Activated CD4-positive, alpha-beta T cell treated with anti-CD3 and anti-CD28 coated beads, Interleukin-2, amount 50 U/mL, for 48 hours (primary cell): Measurements from ENCODE around the gene PKD2L2.
"Not testable (repeated sequence)": the region's sequence is repeated elsewhere in the genome, so short reads cannot be mapped to it uniquely, and the experiment has no call there.

Experiments
- DNase-seq, 2 experiments: peaks; one replicate each; pipeline ENCODE4 v3.0.0-alpha.2; 2020

PKD2L2 gene

GRCh38 chr5:137890845-137891244, 1.6 kb downstream of the PKD2L2 start:
- no peak for DNase-seq

- peak in 1 of 2 experiments; percentile 17 for DNase-seq
Observed at GRCh38 chr5:137891849-137892248, 2.6 kb downstream of the PKD2L2 start.

GRCh38 chr5:137894586-137894985, 5.3 kb downstream of the PKD2L2 start:
- DNase-seq = no peak

GRCh38 chr5:137896560-137896959, 7.3 kb downstream of the PKD2L2 start:
- DNase-seq = no peak

- DNase-seq = no peak
Observed at GRCh38 chr5:137899493-137899892, 10.2 kb downstream of the PKD2L2 start.

GRCh38 chr5:137901011-137901817, 12.0 kb downstream of the PKD2L2 start:
- DNase-seq = no peak

- DNase-seq = no peak
Observed at GRCh38 chr5:137902408-137903133, 13.3 kb downstream of the PKD2L2 start.

- no peak for DNase-seq
Observed at GRCh38 chr5:137914758-137915157, 25.5 kb downstream of the PKD2L2 start.

- no peak for DNase-seq
Observed at GRCh38 chr5:137916923-137917322, 27.7 kb downstream of the PKD2L2 start.

- no peak for DNase-seq
Observed at GRCh38 chr5:137921931-137922330, 32.7 kb downstream of the PKD2L2 start.

- DNase-seq = no peak
Observed at GRCh38 chr5:137923856-137924255, 34.6 kb downstream of the PKD2L2 start.

- DNase-seq = no peak
Observed at GRCh38 chr5:137932800-137933199, 43.5 kb downstream of the PKD2L2 start.

- DNase-seq = no peak
Observed at GRCh38 chr5:137933491-137933911, 44.2 kb downstream of the PKD2L2 start.

- no peak for DNase-seq
Observed at GRCh38 chr5:137935190-137935589, 45.9 kb downstream of the PKD2L2 start.

GRCh38 chr5:137935694-137936093, 46.4 kb downstream of the PKD2L2 start:
- no peak for DNase-seq

GRCh38 chr5:137937994-137938750, 48.9 kb downstream of the PKD2L2 start:
- peak; percentile 8 to 19 for DNase-seq

- no peak for DNase-seq
Observed at GRCh38 chr5:137938751-137939143, 49.5 kb downstream of the PKD2L2 start.

GRCh38 chr5:137939331-137939730, 50.1 kb downstream of the PKD2L2 start:
- DNase-seq = no peak

- DNase-seq = not testable (repeated sequence)
Observed at GRCh38 chr5:137944280-137944679, 55.0 kb downstream of the PKD2L2 start.

- no peak for DNase-seq
Observed at GRCh38 chr5:137945825-137946224, 56.6 kb downstream of the PKD2L2 start.

- no peak for DNase-seq
Observed at GRCh38 chr5:137954131-137954879, 65.0 kb downstream of the PKD2L2 start.

GRCh38 chr5:137957948-137958347, 68.7 kb downstream of the PKD2L2 start:
- no peak for DNase-seq

GRCh38 chr5:137959488-137959887, 70.2 kb downstream of the PKD2L2 start:
- DNase-seq = no peak
